ENCODE results near the gene CHCHD6.

- TF ChIP-seq CTCF (IDR thresholded peaks at IDR 0.05; ENCODE audit: insufficient read depth, low read length, poor library complexity, severe bottlenecking) (no peak), EZH2phosphoT487 (conservative IDR thresholded peaks at IDR 0.05; ENCODE audit: low read length) (no peak)
Observed at GRCh38 chr3:126970101-126970500, 266.1 kb downstream of the CHCHD6 start.
